HEK293T (cell line): ENCODE measurements around the gene MEX3C.

Experiments
- CTCF ChIA-PET: fragments of 350-600 bp; formaldehyde crosslinking; extraction: SDS; loops from one replicate; lab custom pipeline; 2021; ENCODE audit warnings: antibody characterized with exemption, inconsistent platforms; lab: Yijun Ruan, JAX
- POLR2A ChIA-PET: fragments of 350-600 bp; formaldehyde crosslinking; extraction: SDS; loops from one replicate; lab custom pipeline; 2020; ENCODE audit warnings: antibody characterized with exemption, inconsistent platforms; lab: Yijun Ruan, JAX
- DNase-seq: peaks from one replicate; pipeline ENCODE4 v3.0.0; 2012; ENCODE audit warnings: mixed read lengths; ENCODE audit errors: extremely low spot score
- ARNT ChIP-seq: fragments of 450-650 bp; IDR thresholded peaks from 2 replicates; pipeline ENCODE4 v1.6.1; 2017; ENCODE audit warnings: mild to moderate bottlenecking
- BHLHE40 ChIP-seq: fragments of 450-650 bp; IDR thresholded peaks from 2 replicates; pipeline ENCODE4 v1.6.1; 2016; ENCODE audit warnings: mild to moderate bottlenecking, moderate library complexity, borderline replicate concordance
- CTBP1 ChIP-seq: fragments of 450-650 bp; IDR thresholded peaks from 2 replicates; pipeline ENCODE4 v1.6.1; 2016; ENCODE audit warnings: borderline replicate concordance
- ELF4 ChIP-seq: fragments of 450-650 bp; IDR thresholded peaks from 2 replicates; pipeline ENCODE4 v1.6.1; 2017; ENCODE audit warnings: antibody characterized with exemption
- FOXA1 ChIP-seq: fragments of 450-650 bp; IDR thresholded peaks from 2 replicates; pipeline ENCODE4 v1.6.1; 2016; ENCODE audit warnings: mild to moderate bottlenecking
- FOXK2 ChIP-seq: fragments of 450-650 bp; IDR thresholded peaks from 2 replicates; pipeline ENCODE4 v1.6.1; 2016; ENCODE audit warnings: mild to moderate bottlenecking
- FOXM1 ChIP-seq: fragments of 450-650 bp; IDR thresholded peaks from 2 replicates; pipeline ENCODE4 v1.6.1; 2017; ENCODE audit warnings: mild to moderate bottlenecking, borderline replicate concordance
- HDGF ChIP-seq: fragments of 450-650 bp; IDR thresholded peaks from 2 replicates; pipeline ENCODE4 v1.6.1; 2017; ENCODE audit warnings: antibody characterized with exemption, borderline replicate concordance
- L3MBTL2 ChIP-seq: fragments of 450-650 bp; conservative IDR thresholded peaks from 2 replicates; pipeline ENCODE4 v1.6.1; 2016; ENCODE audit warnings: mild to moderate bottlenecking
- LEF1 ChIP-seq: fragments of 450-650 bp; IDR thresholded peaks from 2 replicates; pipeline ENCODE4 v1.6.1; 2017; ENCODE audit warnings: mild to moderate bottlenecking, borderline replicate concordance
- NFRKB ChIP-seq: fragments of 450-650 bp; IDR thresholded peaks from 2 replicates; pipeline ENCODE4 v1.6.1; 2016; ENCODE audit warnings: mild to moderate bottlenecking, moderate library complexity
- PKNOX1 ChIP-seq: fragments of 450-650 bp; IDR thresholded peaks from 2 replicates; pipeline ENCODE4 v1.6.1; 2016
- SP1 ChIP-seq: fragments of 450-650 bp; IDR thresholded peaks from 2 replicates; pipeline ENCODE4 v1.6.1; 2017
- SUZ12 ChIP-seq: fragments of 450-650 bp; IDR thresholded peaks from 2 replicates; pipeline ENCODE4 v1.6.1; 2016; ENCODE audit warnings: mild to moderate bottlenecking
- TARDBP ChIP-seq: fragments of 450-650 bp; IDR thresholded peaks from 2 replicates; pipeline ENCODE4 v1.6.1; 2016
- ZNF384 ChIP-seq: fragments of 450-650 bp; IDR thresholded peaks from 2 replicates; pipeline ENCODE4 v1.6.1; 2016

Gene MEX3C

GRCh38 chr18:51149670-51150069 is 47.8 kb downstream of the MEX3C start:
- DNase-seq: no peak
- ChIA-PET POLR2A (interaction anchor here (0.7 kb wide), 1 partner anchor 45 kb away, joined by 3 read pairs; no protein-coding TSS in a partner anchor), CTCF (no interaction called here)

GRCh38 chr18:51146909-51147308 is 50.6 kb downstream of the MEX3C start:
- CTCF ChIA-PET: no interaction called here
- POLR2A ChIA-PET: no interaction called here
- no peak for DNase-seq
- TF ChIP-seq L3MBTL2: no peak
- no peak for TF ChIP-seq FOXA1
- TF ChIP-seq ZNF384: no peak
- no peak for TF ChIP-seq ELF4
- TF ChIP-seq NFRKB: no peak
- no peak for TF ChIP-seq FOXK2
- TF ChIP-seq SUZ12: no peak
- no peak for TF ChIP-seq HDGF
- no peak for TF ChIP-seq ARNT
- no peak for TF ChIP-seq SP1
- no peak for TF ChIP-seq CTBP1
- no peak for TF ChIP-seq LEF1
- no peak for TF ChIP-seq FOXM1
- TF ChIP-seq BHLHE40: no peak
- no peak for TF ChIP-seq TARDBP
- no peak for TF ChIP-seq PKNOX1

More at GRCh38 chr18:51149670-51150069, 47.8 kb downstream of the MEX3C start:
- TF ChIP-seq ARNT (no peak), SP1 (no peak), SUZ12 (no peak), ZNF384 (no peak), HDGF (no peak), CTBP1 (no peak), LEF1 (no peak), NFRKB (no peak), ELF4 (no peak), FOXK2 (no peak), TARDBP (no peak), FOXM1 (no peak), BHLHE40 (no peak), FOXA1 (no peak)

GRCh38 chr18:51138936-51139335 is 58.5 kb downstream of the MEX3C start:
- DNase-seq: no peak
- ChIA-PET CTCF (no interaction called here), POLR2A (no interaction called here)
- TF ChIP-seq FOXA1: no peak
- TF ChIP-seq LEF1: no peak
- no peak for TF ChIP-seq ARNT
- no peak for TF ChIP-seq HDGF
- TF ChIP-seq NFRKB: no peak
- no peak for TF ChIP-seq ELF4
- TF ChIP-seq PKNOX1: no peak
- no peak for TF ChIP-seq BHLHE40

GRCh38 chr18:51137891-51138290 is 59.6 kb downstream of the MEX3C start:
- ChIA-PET CTCF (no interaction called here), POLR2A (no interaction called here)
- TF ChIP-seq CTBP1 (no peak), ARNT (no peak), SP1 (no peak), NFRKB (no peak), HDGF (no peak), L3MBTL2 (no peak), FOXK2 (no peak), FOXA1 (no peak), TARDBP (no peak), BHLHE40 (no peak), PKNOX1 (no peak), ZNF384 (no peak), ELF4 (no peak), LEF1 (no peak)
- DNase-seq: no peak

- DNase-seq: no peak
- ChIA-PET POLR2A (no interaction called here), CTCF (no interaction called here)
- TF ChIP-seq FOXK2 (no peak), ARNT (no peak), TARDBP (no peak), ELF4 (no peak)
Measured at GRCh38 chr18:51137026-51137729, 60.3 kb downstream of the MEX3C start.

GRCh38 chr18:51135795-51136194 is 61.7 kb downstream of the MEX3C start:
- ChIA-PET CTCF (no interaction called here), POLR2A (no interaction called here)
- no peak for DNase-seq
- TF ChIP-seq NFRKB: no peak
- TF ChIP-seq BHLHE40: no peak
- no peak for TF ChIP-seq ELF4
- TF ChIP-seq SP1: no peak
- TF ChIP-seq HDGF: no peak
- no peak for TF ChIP-seq ZNF384
- no peak for TF ChIP-seq ARNT
- no peak for TF ChIP-seq LEF1
- TF ChIP-seq FOXK2: no peak
- TF ChIP-seq L3MBTL2: no peak
- no peak for TF ChIP-seq FOXM1
- no peak for TF ChIP-seq FOXA1
